Fibroblast of villous mesenchyme (primary cell): ENCODE data around the gene DCUN1D5. TPM values are rescaled to one million over a fixed set of nuclear protein-coding genes. Genes with fewer than 3 reads are reported as not detected.
"Not testable (repeated sequence)": the region's sequence is repeated elsewhere in the genome, so short reads cannot be mapped to it uniquely, and the experiment has no call there.

Experiments
- DNase-seq: peaks from one replicate; pipeline ENCODE4 v3.0.0-alpha.2; 2010; ENCODE audit warnings: low read depth
- H3K4me3 ChIP-seq: 2 replicates; pipeline ENCODE4 v1.5.1; 2011; ENCODE audit warnings: low read depth, mild to moderate bottlenecking, low read length
- total RNA-seq: library from RNA; depleted of rRNA; stranded (reverse); fragments of >200 nt; gene quantifications from 2 replicates; pipeline ENCODE4 v1.2.3, GENCODE V29; 2012
- TF ChIP-seq, protein P1 (sequence below): IDR thresholded peaks from 2 replicates; pipeline ENCODE4 v1.5.1; 2012; ENCODE audit warnings: low read depth, mild to moderate bottlenecking, low read length; ENCODE audit not compliant: insufficient read depth

DCUN1D5 gene
- total RNA-seq, 1 donor, result 63.5 TPM

DNA sequence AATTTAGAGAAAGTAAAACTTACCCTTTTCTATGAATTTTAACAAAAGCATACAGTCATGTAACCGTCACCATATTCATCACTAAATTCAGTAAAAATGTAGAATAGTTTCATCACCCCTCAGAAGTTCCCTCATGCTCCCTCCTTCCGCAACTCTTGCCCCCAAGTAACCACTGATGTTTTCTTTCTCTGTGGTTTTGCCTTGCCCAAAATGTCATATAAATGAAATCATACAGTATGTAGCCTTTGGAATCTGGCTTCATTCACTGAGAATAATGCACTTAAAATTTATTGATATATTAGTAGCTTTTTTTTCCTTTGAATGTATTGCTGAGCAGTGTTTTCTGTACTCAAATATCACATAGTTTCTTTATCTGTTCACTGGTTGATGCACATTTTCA lies 60.1 kb downstream of the DCUN1D5 start:
- DNase-seq, result no peak
- TF ChIP-seq, protein P1, sequence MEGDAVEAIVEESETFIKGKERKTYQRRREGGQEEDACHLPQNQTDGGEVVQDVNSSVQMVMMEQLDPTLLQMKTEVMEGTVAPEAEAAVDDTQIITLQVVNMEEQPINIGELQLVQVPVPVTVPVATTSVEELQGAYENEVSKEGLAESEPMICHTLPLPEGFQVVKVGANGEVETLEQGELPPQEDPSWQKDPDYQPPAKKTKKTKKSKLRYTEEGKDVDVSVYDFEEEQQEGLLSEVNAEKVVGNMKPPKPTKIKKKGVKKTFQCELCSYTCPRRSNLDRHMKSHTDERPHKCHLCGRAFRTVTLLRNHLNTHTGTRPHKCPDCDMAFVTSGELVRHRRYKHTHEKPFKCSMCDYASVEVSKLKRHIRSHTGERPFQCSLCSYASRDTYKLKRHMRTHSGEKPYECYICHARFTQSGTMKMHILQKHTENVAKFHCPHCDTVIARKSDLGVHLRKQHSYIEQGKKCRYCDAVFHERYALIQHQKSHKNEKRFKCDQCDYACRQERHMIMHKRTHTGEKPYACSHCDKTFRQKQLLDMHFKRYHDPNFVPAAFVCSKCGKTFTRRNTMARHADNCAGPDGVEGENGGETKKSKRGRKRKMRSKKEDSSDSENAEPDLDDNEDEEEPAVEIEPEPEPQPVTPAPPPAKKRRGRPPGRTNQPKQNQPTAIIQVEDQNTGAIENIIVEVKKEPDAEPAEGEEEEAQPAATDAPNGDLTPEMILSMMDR, result no peak
- no peak overlapping the region for H3K4me3 ChIP-seq

DNA sequence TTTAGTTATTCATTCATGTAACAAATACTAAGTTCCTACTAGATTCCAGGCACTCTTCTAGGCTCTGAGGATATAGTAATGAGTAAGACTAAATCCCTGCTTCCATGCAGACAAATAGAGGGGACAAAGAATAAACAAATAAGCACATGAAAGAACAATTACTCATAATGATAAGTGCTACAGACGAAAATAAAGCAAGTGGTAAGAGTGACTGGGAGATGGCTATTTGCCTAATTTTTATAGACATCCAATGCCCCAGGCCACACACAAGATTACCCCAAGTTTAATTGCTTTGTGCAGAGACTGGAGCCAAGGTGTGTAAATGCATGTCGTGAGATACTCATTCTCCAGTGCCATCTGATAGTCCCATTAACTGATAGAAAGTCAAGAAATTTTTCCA lies 62.6 kb downstream of the DCUN1D5 start:
- no peak for DNase-seq
- H3K4me3 ChIP-seq, result no peak overlapping the region
- TF ChIP-seq, protein P1, result no peak

DNA sequence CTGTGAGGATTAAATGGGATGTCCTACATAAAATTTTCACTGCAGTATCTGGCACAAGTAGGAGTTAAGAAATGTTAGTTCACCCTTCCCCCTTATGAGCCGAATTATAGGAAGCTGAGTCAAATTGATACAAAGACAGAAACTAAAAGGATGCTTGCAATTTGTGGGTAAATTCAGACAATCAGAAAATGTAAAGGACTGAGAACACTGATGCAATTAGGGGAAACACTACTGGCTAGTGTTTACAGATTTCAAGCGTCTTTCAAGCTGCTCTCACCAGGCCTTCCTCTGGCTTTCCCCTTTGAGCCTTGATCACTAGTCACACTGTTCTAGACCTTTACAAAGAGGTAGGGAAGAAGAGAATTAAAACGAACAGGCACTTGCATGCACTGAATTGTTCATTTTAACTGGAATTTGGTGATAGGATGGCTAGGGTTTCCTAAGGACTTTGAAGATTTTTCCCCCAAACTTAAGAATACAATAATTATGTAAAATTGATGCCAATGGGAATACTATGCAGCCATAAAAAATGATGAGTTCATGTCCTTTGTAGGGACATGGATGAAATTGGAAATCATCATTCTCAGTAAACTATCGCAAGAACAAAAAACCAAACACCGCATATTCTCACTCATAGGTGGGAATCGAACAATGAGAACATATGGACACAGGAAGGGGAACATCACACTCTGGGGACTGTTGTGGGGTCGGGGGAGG lies 63.5 kb downstream of the DCUN1D5 start:
- not testable (repeated sequence) for H3K4me3 ChIP-seq, DNase-seq

DNA sequence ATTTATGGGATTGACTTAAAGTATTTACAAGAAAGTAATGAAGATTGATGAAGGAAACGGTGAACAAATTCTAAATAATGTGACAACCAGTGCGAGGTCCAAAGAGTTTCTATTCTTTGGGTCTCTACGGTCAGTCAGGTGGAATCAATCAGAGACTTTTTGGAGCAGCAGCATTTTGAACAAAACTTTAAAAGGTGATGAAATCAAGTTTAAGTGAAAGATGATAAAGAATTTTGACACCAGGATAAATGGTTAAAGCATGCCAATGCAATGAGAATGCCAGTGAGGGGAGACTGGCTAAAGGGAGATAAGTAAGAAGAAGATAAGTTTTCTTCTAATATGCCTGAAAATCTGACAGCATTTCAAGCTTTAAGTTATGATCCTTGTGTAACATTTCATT lies 67.9 kb downstream of the DCUN1D5 start:
- TF ChIP-seq, protein P1, result no peak
- no peak overlapping the region for H3K4me3 ChIP-seq
- DNase-seq, result no peak

DNA sequence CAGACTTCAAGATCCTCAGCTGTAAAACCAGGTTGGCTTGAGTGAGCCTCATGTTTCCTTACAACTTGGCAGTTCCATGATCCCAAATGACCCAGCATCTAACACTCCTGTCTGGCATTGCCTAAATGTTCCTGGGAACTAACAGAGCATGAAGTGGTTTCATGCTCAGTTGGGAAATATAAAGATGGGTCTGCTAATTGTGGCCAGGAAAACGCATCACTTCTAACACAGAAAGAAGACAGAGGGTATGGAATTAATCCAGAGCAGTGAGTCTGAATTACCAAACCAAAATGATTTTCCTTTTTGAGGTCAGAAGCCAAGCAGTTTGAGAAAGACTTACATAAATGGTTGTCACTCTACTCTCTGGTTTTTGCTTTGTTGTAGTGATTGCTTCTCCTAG lies 75.9 kb downstream of the DCUN1D5 start:
- TF ChIP-seq, protein P1, result no peak
- no peak overlapping the region for H3K4me3 ChIP-seq
- DNase-seq, result no peak

DNA sequence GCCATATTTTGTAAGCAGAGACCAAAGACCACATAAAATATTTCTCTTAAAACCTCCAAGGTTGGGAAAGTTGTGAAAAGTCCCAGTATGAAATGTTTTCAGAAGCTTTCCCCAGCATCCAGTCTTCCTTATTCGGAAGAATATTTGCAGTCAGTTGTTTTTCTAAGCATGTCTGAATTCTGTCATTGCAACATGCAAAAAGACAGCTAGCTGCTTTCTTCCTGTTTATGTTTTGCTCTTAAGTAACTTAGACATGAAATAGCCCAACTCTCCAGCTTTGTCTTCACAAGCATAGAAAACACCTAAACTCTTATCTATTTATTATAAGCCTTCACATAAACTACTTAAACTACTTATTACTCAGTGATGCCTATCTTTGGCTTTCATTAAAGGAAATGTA lies 78.5 kb downstream of the DCUN1D5 start:
- DNase-seq, result peak; percentile 83
- TF ChIP-seq, protein P1, result no peak
- no peak overlapping the region for H3K4me3 ChIP-seq

Other genes with a start within 250 kb of the DCUN1D5 start
- 39.7 and 181 TPM in 2 replicates for gene MMP3, start 248.6 kb downstream of the DCUN1D5 start, total RNA-seq
- gene MMP12, start 217.2 kb downstream of the DCUN1D5 start, total RNA-seq, result 3.0 and 3.5 TPM in 2 replicates
- gene MMP13, start 136.4 kb downstream of the DCUN1D5 start, total RNA-seq, result not detected in 2 replicates
- 39.0 and 44.9 TPM in 2 replicates for gene DYNC2H1, start 17.3 kb upstream of the DCUN1D5 start, total RNA-seq